ENCODE measurements around the gene GTF2F2.
A peak's percentile ranks its signal among the peaks of the same experiment; 100 is the strongest.
"Not testable (repeated sequence)": the region's sequence is repeated elsewhere in the genome, so short reads cannot be mapped to it uniquely, and the experiment has no call there.

GTF2F2 gene

DNA sequence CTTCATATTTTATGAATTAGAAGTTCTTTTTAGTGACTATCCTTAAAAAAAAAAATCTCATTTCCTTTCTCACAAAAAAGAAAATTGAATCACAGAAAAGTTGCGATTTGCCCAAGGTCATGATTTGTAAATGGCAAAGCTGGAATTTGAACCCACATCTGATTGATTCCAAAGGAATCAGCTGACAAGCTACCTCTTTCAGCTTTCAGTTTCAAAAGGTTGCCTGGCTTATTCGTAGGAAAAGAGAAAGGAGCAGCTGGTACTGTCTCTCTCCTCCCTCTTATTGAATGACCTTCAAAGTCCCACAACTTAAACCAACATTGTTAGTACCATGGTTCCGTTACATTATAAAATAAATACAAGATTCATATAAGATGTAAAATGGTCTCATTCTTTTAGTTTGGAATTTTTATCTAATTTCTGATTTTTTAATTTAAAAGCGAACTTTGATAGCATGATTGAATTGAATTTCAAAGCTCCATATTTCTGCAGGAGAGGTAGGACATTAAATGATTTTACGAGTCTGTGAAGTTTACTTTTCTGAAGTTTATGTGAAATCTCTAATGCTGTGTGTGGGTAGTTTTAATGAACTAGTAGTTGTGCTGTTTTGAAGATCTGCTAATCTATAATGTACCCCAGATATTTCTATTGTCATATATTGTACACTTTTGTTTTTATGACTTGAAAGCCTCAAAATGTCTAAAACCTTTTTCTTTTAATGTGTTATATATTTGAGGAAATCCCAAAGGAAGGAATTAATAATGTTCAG, 99.0 kb downstream of the GTF2F2 start:
- no peak for FAIRE-seq

DNA sequence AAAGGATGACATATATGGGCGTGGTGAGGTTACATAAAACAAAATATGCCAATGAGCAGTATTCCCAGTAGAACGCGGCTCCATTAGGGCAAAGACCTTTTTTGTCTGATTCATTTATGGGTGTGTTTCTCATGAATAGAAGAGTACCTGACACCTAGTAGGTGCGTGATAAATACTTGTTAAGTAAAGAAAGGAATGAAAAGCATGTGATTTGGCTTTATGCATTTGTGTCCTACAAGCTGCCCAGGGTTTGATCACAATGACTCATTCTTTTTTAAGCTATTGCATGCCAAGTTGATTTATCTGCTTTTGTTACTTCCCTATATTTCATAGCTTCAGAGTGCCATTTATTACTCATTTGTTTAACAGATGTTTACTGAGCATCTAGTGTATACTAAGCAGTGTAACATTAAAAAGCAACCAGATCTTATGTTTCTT, 99.6 kb downstream of the GTF2F2 start:
- no peak for FAIRE-seq

DNA sequence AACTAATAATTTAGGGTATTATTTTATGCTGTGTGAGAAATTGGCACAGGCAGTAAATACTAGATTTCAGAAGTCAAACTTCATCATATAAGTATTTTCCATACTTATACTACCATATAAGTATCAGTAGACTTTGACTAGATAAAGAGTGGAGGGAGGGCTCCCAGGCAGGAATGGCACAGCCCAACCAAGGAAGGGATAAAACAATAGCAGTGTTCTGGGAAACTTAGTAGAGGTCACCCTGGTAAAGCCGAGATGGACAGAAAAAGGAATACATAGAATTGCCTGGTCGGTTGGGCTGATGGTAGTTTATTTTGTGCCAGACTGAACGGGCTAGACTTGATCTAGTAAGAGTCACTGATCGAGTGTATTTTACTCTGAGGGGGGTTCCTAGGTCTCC, 100.1 kb downstream of the GTF2F2 start:
- FAIRE-seq, result no peak

DNA sequence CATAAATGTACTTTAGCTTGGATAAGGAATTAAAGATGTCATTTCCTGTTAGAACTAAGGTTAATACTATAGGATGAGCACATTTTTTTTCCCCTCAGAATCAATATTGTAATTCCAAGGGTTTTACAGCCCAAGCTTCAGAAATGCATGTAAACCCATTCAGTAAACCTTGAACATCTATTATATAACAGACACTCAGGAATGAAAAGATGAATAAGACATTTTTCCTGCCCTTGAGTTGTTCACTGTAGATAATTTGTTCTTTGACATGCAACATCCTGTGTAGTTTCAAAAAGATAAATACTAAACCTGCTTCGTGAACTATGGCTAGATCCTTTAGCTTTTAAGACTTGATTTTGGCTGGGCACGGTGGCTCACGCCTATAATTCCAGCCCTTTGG, 102.2 kb downstream of the GTF2F2 start:
- FAIRE-seq, result no peak

DNA sequence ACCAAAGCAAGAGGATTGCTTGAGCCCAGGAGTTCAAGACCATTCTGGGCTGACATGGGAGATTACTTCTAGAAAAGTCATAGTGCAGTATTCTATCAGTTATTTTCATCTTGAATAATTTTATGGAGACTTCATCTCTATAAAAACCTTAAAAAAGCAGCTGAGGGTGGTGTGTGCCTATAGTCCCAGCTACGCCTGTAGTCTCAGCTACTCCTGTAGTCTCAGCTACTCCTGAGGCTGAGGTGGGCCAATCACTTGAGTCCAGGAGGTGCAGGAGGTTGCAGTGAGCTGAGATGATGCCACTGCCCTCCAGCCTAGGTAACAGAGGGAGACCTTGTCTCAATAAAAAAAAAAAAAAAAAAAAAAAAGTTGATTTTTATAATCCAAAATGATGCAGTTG, 102.6 kb downstream of the GTF2F2 start:
- FAIRE-seq, result no peak

DNA sequence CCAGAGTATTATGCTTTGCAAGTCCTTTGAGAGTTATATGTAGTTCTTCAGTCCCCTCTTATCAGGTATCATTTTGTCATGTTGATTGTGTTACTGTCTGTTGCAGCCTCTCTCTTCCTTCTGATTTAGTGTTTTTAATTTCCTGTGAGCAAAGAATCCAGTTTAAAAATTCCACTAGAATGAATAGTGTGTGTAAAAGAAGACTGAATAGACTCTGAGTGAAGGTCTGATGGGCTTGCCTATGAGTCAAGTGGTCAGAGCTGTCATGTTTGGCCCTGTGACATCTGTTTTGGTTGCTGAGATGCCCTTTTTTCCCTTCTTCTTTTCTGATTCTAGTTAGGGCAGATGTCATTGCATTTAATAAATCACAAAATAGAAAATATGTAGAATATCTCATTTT, 103.9 kb downstream of the GTF2F2 start:
- no peak for FAIRE-seq

DNA sequence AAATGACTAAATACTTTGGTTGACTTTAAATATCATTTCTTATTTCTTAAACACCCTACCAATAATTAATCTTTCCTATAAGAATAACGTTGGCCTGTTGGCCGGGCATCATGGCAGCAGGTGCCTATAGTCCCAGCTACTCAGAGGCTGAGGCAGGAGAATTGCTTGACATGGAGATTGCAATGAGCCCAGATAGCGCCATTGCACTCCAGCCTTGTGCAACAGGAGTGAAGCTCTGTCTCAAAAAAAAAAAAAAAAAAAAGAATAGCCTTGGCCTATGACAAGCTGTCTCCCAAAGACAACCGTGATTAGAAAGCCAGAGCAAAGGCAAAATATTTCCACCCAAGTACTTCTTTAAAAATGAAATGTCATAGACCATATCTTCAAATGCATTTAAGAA, 105.1 kb downstream of the GTF2F2 start:
- FAIRE-seq, result no peak

DNA sequence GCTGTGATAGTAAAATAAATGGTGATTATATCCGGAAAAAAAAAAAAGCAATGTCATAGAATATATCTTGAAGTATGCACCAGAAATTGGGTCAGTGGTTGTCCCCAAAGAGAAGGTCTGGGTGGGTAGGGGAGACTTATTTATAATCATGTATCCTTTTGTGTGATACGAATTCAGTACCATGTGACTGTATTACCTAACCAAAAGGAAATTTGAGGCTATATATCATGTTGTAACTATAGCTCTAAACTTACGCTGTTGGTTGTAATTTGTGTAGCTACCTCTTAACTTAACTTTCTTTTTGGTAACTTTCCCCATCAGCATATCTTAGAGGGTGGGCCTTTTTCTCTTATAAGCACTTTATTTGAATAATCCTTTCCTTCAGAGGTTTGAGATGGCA, 105.7 kb downstream of the GTF2F2 start:
- no peak for FAIRE-seq

DNA sequence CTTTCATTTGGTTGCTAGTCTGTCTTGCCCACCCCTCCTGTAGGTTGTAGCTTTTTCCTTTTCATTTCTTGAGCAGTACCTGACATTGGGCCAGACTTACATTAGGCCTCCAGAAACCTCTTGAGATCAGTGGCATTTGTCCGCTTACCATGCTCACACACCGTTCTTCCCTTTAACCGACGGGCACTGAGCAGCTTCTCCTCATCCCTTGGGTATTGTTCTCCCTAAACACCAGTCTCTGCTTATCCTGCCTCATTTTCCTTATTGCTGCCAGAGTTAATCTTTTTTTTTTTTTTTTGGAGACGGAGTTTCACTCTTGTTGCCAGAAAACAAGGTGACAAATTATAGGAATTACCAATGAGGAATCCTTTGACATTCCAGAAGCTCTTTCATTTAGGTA, 107.7 kb downstream of the GTF2F2 start:
- no peak for FAIRE-seq

DNA sequence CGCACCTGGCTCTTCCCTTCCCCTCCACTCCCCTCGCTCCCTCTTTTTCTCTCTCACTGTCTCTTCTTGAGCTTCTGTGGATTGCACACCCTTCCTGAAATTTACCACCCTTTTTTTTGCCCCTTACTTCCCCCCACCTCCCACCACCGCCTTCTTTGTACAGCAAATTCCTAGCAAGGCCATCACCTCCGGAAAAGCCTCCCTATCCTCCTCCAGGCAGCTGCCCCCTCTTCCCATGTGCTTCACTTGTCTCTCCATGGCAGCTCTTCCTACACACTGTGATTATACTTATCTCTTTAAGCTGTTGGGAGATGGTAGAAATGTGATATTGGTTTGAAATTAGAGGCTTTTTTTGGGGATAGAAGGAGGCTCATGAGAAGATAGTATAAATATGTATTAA, 108.9 kb downstream of the GTF2F2 start:
- no peak for FAIRE-seq

DNA sequence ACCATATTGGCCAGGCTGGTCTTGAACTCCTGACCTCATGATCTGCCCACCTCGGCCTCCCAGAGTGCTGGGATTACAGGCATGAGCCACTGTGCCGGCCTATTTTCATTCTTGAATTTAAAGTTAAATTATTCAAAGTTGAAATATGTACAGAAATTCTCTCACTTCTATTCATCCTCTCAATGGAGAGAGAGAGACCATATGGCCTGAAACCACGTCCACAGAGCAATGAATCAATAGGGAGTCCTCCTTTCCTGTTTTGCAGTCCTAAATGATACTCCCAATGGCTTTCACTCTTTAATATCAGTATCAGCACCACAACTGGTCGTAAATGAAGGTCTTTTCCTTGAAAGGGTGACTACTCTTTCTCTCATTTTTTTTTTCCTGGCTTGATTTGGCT, 111.0 kb downstream of the GTF2F2 start:
- no peak for FAIRE-seq

DNA sequence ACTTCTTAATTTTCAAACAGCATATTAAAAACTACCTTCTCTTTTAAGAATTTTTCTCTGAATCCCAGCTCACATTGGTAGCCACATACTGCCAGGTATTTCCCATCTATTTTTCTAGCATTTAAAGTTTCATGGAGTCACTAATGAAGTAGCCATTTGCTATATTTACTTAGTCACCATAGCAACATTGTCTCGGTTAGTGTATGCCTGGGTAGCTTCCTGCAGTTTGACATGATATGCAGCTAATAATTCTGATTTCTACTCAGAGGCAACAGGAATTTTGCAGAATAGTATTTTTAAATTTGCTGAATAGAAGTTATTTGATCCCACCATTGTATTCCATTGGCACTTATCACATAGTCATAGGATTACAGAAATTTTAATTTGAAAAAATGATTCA, 111.4 kb downstream of the GTF2F2 start:
- FAIRE-seq, result no peak

DNA sequence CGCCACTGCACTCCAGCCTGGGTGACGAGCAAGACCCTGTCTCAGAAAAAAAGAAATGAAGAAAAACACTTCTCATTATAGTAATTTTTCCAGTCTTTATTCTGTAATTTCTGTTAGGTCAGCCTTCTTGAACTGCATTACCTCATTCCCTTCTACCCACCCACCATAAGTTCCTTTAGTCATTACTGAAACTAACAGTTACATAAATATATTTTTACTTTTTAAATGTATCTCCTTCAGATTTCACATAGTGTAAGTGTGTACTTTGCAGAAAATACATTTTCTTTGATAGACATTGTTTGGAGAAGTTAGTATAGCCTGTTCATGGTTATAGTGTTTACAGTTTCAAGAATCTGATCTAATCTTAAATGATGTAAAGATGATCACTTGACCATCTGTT, 112.3 kb downstream of the GTF2F2 start:
- FAIRE-seq, result peak; percentile 19

DNA sequence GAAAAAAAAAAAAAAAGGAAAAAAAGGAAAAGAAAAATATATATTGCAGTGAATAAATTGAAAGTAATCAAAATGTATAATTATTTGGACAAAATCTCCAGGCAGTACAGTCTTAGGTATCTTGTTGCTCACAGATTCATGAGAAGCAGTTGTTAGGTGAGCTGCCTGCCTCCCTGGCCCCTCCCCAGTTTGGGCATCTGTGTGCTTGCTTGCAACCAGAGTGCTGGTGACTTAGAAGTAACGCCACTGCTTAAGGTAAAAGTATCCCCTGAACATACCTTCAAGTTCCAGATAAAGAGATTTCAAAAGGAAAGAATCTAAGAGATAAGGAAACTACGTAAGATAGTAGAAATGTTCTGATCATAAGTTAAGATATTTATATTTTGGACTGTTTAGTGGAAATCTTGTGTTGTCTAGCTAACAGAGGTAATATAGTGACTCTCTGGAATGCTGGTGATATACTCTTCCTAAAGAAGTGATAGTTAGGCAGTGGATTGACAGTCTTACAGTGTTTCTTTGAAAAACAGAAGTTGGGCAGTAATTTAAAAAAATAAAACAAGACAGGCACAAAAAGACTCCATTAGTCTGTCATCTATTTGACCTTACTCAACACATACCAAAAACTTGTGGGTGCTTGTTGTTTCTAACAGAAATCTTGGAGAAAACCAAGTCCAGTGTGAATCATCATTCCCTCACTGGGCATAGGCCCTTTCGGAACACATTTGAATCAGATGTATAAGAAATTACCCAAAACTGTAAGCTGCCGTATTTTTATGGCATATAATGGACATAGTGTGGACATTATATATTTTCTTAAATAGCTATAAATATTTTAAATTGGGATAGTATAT, 118.9 kb downstream of the GTF2F2 start:
- no peak for FAIRE-seq

DNA sequence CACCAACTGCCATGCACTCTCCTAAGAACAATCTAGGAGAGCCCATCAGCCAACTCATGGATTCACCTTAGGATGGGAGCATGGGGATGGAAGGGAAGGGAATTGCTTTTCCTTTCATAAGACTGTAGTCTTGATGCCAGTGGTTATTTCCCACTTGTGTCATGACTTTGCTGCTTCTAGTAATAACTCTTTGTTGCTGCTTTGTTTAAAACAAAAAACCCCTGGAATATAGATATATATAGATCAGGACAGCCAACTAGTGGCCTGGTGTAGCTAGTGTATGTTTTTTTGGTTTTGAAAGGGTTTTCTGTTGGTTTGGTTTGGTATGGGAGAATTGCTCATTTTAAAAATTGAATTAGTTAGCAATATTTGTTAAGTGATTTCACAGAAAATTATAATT, 119.8 kb downstream of the GTF2F2 start:
- peak; percentile 17 for FAIRE-seq

DNA sequence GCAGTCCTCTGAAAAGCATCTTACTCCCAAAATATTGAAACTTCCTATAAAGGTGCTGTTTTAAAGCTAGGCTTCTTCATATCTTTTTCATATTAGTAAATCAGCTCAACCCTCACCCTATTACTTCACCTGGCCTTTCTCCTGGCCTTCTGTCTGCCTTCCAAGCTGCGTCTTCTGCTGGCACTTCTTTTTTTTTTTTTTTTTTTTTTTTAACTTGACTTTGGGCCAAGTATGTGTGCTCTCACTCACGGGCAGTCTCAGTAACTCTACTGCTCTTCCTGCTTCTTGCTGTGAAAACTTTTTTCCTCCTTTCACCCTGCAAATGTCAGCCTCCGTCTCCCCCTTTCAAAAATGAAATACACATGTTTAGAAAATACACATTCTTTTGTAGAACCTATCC, 121.8 kb downstream of the GTF2F2 start:
- no peak for FAIRE-seq

DNA sequence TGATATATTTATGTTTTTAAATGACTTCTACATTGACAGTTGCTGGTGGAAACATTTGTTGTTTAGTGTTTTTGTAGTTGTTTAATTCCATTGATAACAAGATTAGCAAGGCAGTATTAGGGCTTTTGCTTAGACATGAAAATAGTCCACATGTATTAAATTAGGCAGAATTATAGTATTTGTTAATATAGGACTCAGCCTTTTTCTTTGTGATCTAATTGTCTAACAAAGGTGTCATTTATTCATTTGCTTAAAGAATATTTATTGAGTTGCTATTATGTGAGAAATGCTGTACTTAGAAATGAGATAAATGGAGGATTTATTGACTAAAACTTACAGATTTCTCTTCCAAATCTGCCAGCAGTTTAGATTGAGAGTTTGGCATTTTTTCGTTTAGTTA, 122.2 kb downstream of the GTF2F2 start:
- FAIRE-seq, result no peak

DNA sequence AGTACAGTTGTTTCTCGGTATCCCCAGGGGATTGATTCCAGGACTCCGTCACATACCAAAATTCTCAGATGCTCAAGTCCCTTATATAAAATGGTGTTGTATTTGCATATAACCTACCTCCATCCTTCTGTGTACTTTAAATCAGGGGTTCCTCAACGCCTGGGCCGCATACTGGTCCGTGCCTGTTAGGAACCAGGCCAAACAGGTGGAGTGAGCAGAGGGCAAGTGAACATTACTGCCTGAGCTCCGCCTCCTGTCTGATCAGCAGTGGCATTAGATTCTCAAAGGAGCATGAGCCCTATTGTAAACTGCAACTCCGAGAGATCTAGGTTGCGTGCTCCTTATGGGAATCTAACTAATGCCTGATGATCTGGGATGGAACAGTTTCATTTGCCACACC, 122.8 kb downstream of the GTF2F2 start:
- FAIRE-seq, result no peak

DNA sequence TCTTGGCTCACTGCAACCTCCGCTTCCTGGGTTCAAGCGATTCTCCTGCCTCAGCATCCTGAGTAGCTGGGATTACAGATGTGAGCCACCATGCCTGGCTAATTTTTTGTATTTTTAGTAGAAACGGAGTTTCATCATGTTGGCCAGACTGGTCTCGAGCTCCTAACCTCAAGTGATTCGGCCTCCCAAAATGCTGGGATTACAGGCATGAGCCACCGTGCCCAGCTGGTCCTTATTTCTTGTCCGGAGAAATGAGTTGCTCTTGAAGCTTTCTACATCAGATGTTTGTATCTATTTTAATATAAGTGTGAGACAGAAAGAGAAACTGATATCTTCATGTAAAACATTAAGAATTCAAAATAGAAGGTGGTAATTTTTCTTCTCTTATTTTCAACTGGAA, 124.4 kb downstream of the GTF2F2 start:
- FAIRE-seq, result not testable (repeated sequence)

DNA sequence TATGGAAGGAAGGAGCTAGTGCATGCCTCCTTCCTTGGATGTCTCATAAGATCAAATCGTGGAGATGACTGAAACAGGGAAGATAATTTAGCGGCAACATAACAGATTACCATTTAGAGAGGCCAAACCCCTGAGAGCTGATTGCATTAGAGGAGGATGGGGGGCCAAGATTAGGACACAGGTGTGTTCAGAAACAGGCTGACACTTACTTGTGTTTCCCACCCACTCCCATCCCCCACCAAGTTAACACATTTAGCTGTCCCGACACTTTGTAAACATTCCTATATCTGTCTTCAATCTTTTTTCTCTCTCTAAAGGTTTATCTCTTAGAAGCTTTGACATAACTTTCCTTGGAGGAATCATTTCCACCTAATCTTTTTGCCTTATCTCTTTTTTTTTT, 129.4 kb downstream of the GTF2F2 start:
- FAIRE-seq, result no peak

DNA sequence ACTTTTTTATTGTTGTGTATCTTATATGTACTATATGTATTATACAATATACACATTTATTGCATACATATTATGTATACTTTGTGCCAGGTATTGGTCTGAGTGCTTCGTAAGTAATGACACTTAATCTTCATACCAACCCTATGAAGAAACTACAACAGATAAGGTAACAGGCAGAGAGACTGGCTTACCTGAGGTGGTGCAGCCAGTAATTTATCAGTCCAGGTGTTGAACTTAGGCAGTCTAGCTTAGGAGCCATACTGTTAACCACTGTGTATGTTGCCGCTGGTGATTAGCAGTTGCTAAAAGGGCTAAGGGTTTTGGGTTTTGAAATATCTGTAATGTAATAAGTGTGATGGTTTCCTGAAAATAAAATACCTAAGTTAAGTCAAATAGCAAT, 134.1 kb downstream of the GTF2F2 start:
- FAIRE-seq, result no peak

DNA sequence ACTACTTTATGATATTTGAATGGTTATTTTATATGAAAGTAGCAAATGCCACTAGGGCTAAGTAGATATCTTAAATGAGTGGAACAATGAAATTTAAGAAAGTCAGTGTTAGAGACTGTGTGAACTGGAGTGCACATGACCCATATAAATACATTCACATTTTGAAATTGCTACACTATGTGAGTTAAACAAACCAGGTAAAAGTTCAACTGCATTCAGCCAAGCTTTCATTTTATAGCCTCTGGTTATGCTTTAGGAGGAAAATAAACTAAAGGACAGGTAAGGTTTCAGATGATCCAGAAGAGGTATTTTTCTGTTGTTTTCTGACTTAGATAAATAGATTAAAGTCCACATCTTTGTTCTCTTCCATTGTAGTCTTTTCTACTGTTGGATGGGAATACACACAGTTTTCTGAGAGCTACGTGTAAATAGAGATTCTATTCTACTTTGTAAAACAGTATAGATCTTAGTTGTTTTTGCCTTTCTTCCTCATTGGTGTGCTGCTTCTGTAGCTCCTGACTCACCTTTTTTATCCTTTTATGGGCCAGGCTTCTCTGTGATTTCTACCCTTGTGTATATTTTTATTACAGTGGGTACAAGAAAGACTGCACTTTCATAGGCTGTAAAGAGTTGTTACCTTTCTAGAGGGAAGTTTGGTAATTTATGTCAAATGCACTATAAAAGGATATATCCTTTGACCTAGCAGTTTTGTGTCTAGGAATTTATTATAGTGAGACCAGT, 135.1 kb downstream of the GTF2F2 start:
- no peak for FAIRE-seq

DNA sequence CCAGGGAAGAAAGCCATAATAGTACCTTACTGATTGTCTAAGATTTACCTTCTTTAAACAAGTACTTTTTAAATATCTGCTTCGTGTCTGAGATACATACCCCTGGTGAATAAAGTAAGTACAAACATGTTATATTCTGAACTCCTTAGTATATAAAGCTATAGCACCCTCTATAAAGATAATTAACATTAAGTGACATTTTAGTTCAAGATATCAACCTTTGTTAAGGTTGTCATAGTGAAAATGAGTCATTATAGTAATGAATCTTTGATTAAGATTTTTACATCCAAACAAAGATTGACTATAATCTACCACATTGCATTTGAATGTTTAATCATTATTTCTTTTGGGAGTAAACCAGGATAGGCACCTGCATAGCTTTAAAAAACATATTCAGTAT, 135.9 kb downstream of the GTF2F2 start:
- peak; percentile 6 for FAIRE-seq

Measured in G401.6 (cell line).